ENCODE measurements around the gene XPNPEP3. TPM values are rescaled to one million over a fixed set of nuclear protein-coding genes. Genes with fewer than 3 reads are reported as not detected.
"Not testable (repeated sequence)": the region's sequence is repeated elsewhere in the genome, so short reads cannot be mapped to it uniquely, and the experiment has no call there.

Gene XPNPEP3
- total RNA-seq, 1 donor from 2014 or later: 34.7 TPM

DNA sequence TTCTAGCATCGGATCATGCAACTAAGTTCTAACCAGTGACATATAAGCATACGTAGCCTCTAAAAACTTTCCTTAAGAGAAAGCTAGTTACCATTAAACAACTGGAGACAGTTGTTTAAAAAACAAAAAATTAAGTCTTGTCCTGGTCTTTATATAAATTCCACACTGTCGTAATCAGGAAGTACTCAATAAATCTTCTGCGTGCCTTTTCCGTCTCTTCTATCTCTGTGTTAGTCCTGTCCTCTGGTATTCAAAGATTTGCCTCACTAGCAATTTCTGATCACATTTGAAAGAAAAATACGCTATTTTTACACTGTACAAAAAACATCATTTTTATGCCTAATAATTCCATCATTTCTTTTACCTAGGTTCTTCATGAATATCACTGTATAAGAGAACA, 27.8 kb upstream of the XPNPEP3 start:
- no peak for DNase-seq (ENCODE audit: low read depth, low spot score)
- no peaks in the 10 kb centered on the region for H3K9me3 Mint-ChIP-seq
- no peak overlapping the region for H3K27ac Mint-ChIP-seq (ENCODE audit: unreplicated experiment)
- no peaks in the 10 kb centered on the region for H3K4me1 Mint-ChIP-seq
- TF ChIP-seq, protein P1, sequence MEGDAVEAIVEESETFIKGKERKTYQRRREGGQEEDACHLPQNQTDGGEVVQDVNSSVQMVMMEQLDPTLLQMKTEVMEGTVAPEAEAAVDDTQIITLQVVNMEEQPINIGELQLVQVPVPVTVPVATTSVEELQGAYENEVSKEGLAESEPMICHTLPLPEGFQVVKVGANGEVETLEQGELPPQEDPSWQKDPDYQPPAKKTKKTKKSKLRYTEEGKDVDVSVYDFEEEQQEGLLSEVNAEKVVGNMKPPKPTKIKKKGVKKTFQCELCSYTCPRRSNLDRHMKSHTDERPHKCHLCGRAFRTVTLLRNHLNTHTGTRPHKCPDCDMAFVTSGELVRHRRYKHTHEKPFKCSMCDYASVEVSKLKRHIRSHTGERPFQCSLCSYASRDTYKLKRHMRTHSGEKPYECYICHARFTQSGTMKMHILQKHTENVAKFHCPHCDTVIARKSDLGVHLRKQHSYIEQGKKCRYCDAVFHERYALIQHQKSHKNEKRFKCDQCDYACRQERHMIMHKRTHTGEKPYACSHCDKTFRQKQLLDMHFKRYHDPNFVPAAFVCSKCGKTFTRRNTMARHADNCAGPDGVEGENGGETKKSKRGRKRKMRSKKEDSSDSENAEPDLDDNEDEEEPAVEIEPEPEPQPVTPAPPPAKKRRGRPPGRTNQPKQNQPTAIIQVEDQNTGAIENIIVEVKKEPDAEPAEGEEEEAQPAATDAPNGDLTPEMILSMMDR (conservative IDR thresholded peaks at IDR 0.05): no peak
- no peaks in the 10 kb centered on the region for H3K27me3 Mint-ChIP-seq (ENCODE audit: low read depth)
- H3K36me3 Mint-ChIP-seq (ENCODE audit: low read depth): peaks cover 8% of the 10 kb centered on the region
- no peak overlapping the region for H3K4me3 Mint-ChIP-seq

DNA sequence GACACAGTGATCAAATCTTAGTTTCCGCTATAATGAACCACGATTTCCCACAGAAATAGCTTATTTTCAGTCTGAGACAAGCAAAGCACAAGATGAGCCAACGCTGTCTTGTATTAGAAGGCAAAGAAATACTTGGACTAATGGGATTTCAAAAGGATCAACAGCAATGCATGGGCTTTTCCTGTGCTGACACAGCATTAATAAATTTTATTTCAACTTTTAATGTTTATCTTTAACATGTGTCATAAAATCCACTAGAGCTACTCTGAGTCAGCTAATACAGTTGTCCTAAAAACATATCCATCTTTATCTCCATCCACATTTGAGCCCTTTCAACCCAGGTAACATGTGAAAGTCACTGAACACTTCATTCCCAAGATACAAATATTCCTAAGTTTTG, 22.3 kb upstream of the XPNPEP3 start:
- H3K36me3 Mint-ChIP-seq (ENCODE audit: low read depth): peaks cover 6% of the 10 kb centered on the region
- H3K27me3 Mint-ChIP-seq (ENCODE audit: low read depth): no peaks in the 10 kb centered on the region

DNA sequence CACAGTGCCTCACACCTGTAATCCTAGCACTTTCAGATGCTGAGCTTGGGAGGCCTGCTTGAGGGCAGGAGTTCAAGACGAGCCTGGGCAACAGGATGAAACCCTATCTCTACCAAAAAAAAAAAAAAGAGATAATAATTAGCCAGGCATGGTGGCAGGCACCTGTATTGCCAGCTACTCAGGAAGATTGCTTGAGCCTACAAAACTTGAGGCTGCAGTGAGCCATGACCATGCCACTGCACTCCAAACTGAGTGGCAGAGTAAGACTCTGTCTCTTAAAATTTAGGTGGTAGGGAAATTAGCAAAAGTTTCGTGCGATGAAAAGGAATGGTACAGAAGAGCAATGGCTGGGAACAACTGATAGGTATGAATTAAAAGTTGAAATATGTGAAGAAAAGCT, 18.5 kb upstream of the XPNPEP3 start:
- no peak for DNase-seq (ENCODE audit: low read depth, low spot score)
- no peaks in the 10 kb centered on the region for H3K4me1 Mint-ChIP-seq
- no peak overlapping the region for H3K27ac Mint-ChIP-seq (ENCODE audit: unreplicated experiment)
- no peaks in the 10 kb centered on the region for H3K27me3 Mint-ChIP-seq (ENCODE audit: low read depth)
- H3K9me3 Mint-ChIP-seq: no peaks in the 10 kb centered on the region
- TF ChIP-seq, protein P1 (conservative IDR thresholded peaks at IDR 0.05): no peak
- no peak overlapping the region for H3K4me3 Mint-ChIP-seq
- peaks cover 8% of the 10 kb centered on the region for H3K36me3 Mint-ChIP-seq (ENCODE audit: low read depth)

More for the DNA sequence above, 22.3 kb upstream of the XPNPEP3 start:
- Mint-ChIP-seq H3K4me1 (no peaks in the 10 kb centered on the region), H3K27ac (ENCODE audit: unreplicated experiment) (no peak overlapping the region), H3K9me3 (no peaks in the 10 kb centered on the region), H3K4me3 (no peak overlapping the region)
- DNase-seq (ENCODE audit: low read depth, low spot score): no peak
- TF ChIP-seq, protein P1 (conservative IDR thresholded peaks at IDR 0.05): no peak

DNA sequence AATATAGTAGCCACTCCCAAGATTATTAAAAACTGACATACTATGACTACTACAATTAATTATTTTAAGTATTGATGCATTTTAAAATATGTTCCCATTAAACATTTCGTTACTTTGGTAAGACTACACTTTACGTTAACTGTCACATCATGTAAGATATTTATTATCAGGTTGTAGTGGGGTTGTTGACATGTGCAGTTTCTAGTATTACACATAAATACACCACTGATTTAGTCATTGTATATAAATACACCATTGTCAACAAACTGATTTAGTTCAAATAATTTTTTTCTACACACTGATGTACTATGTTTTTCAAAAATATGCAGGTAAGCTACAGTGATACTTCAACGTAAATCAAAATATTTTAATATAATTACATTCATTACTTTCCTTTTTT, 12.0 kb upstream of the XPNPEP3 start:
- TF ChIP-seq, protein P1 (conservative IDR thresholded peaks at IDR 0.05): no peak
- no peak for DNase-seq (ENCODE audit: low read depth, low spot score)
- peaks cover 11% of the 10 kb centered on the region for H3K36me3 Mint-ChIP-seq (ENCODE audit: low read depth)
- H3K4me3 Mint-ChIP-seq: no peak overlapping the region
- no peaks in the 10 kb centered on the region for H3K4me1 Mint-ChIP-seq
- H3K27ac Mint-ChIP-seq (ENCODE audit: unreplicated experiment): no peak overlapping the region
- no peaks in the 10 kb centered on the region for H3K27me3 Mint-ChIP-seq (ENCODE audit: low read depth)
- H3K9me3 Mint-ChIP-seq: no peaks in the 10 kb centered on the region

GRCh38 chr22:40845816-40846215, 11.1 kb upstream of the XPNPEP3 start:
- H3K4me3 Mint-ChIP-seq; H3K4me1 Mint-ChIP-seq; H3K27ac Mint-ChIP-seq (ENCODE audit: unreplicated experiment); H3K9me3 Mint-ChIP-seq; DNase-seq (ENCODE audit: low read depth, low spot score); H3K36me3 Mint-ChIP-seq (ENCODE audit: low read depth); H3K27me3 Mint-ChIP-seq (ENCODE audit: low read depth): not testable (repeated sequence)

GRCh38 chr22:40853333-40853732, 3.6 kb upstream of the XPNPEP3 start:
- Mint-ChIP-seq H3K27me3 (ENCODE audit: low read depth) (no peaks in the 10 kb centered on the region), H3K4me3 (peak overlapping the region; percentile 96), H3K27ac (ENCODE audit: unreplicated experiment) (peak overlapping the region; percentile 31), H3K9me3 (no peaks in the 10 kb centered on the region), H3K36me3 (ENCODE audit: low read depth) (no peaks in the 10 kb centered on the region), H3K4me1 (peaks cover 56% of the 10 kb centered on the region)
- TF ChIP-seq, protein P1 (conservative IDR thresholded peaks at IDR 0.05): no peak
- no peak for DNase-seq (ENCODE audit: low read depth, low spot score)
